Measurements from ENCODE around the gene TMEM163. TPM values are rescaled to one million over a fixed set of nuclear protein-coding genes. Genes with fewer than 3 reads are reported as not detected.
A peak's percentile ranks its signal among the peaks of the same experiment; 100 is the strongest.

Gene TMEM163
- total RNA-seq, 1 donor from 2014 or later = 0.95 TPM

DNA sequence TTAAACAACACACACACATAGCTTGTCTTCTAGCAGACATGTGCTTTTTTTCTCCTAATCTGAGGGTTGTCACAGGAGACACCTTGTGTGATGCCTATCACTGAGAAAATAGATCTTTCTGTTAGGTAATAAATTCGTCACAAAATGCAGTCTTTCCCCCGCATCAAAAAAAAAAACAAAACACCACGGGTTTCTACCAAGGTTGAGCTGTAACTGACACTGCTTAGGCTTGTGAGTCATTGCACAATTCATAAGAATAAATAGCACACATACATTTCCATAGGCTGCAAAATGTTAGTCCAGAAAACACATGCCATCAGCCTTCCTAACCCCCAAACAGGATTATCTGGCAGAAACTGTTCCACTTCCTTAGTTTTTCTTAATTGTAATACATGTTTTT, 6.5 kb downstream of the TMEM163 start:
- DNase-seq (ENCODE audit: low spot score) = no peak
- Mint-ChIP-seq H3K4me1 (peaks cover 12% of the 10 kb centered on the region), H3K27ac (no peak overlapping the region), H3K4me3 (no peak overlapping the region), H3K9me3 (no peaks in the 10 kb centered on the region), H3K36me3 (no peaks in the 10 kb centered on the region), H3K27me3 (ENCODE audit: insufficient read depth, low read depth) (peaks cover 23% of the 10 kb centered on the region)
- Histone ChIP-seq H3K9me3 (ENCODE audit: low read depth) (no peaks in the 10 kb centered on the region), H3K36me3 (no peaks in the 10 kb centered on the region), H3K9ac (no peak overlapping the region), H3K4me3 (no peak overlapping the region), H3K79me2 (ENCODE audit: low read depth) (no peaks in the 10 kb centered on the region), H3K4me2 (no peak overlapping the region), H3K27ac (no peak overlapping the region), H3K27me3 (peaks cover 35% of the 10 kb centered on the region), H3F3A (ENCODE audit: low read depth) (no peaks in the 10 kb centered on the region), H3K4me1 (peaks cover 1% of the 10 kb centered on the region), H2AFZ (replicated peaks) (no peak overlapping the region), H4K20me1 (ENCODE audit: low read depth) (peaks cover 7% of the 10 kb centered on the region)
- TF ChIP-seq EZH2 (IDR thresholded peaks at IDR 0.05) (no peak), EZH2phosphoT487 (IDR thresholded peaks at IDR 0.05) (no peak)
- TF ChIP-seq, protein P1, sequence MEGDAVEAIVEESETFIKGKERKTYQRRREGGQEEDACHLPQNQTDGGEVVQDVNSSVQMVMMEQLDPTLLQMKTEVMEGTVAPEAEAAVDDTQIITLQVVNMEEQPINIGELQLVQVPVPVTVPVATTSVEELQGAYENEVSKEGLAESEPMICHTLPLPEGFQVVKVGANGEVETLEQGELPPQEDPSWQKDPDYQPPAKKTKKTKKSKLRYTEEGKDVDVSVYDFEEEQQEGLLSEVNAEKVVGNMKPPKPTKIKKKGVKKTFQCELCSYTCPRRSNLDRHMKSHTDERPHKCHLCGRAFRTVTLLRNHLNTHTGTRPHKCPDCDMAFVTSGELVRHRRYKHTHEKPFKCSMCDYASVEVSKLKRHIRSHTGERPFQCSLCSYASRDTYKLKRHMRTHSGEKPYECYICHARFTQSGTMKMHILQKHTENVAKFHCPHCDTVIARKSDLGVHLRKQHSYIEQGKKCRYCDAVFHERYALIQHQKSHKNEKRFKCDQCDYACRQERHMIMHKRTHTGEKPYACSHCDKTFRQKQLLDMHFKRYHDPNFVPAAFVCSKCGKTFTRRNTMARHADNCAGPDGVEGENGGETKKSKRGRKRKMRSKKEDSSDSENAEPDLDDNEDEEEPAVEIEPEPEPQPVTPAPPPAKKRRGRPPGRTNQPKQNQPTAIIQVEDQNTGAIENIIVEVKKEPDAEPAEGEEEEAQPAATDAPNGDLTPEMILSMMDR (IDR thresholded peaks at IDR 0.05) = no peak

DNA sequence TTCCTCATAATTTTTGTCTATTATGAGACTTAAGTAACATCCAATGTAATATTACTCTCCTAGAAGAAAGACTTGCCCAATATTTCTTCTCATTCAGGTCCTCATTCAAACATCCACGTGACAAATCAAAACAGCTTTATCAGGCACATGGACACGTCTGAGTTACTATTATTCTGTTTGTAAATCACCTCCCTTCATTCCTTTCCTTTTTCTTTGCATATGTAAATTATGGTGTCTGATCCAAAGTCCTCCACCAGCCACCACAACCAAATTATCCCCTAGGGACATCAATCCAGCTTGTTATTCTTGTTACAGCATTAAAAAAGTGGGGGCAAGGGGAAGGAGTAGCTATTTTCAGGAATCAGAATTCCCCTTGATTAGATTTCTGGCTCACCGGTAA, 7.1 kb downstream of the TMEM163 start:
- Mint-ChIP-seq H3K9me3 (no peaks in the 10 kb centered on the region), H3K27me3 (ENCODE audit: insufficient read depth, low read depth) (peaks cover 17% of the 10 kb centered on the region), H3K4me1 (peaks cover 10% of the 10 kb centered on the region), H3K27ac (no peak overlapping the region), H3K4me3 (no peak overlapping the region), H3K36me3 (no peaks in the 10 kb centered on the region)
- Histone ChIP-seq H3K27ac (no peak overlapping the region), H3K4me3 (no peak overlapping the region), H3K27me3 (peaks cover 29% of the 10 kb centered on the region), H3K9ac (no peak overlapping the region), H2AFZ (replicated peaks) (no peak overlapping the region), H3K4me1 (no peaks in the 10 kb centered on the region), H3K9me3 (ENCODE audit: low read depth) (no peaks in the 10 kb centered on the region), H3K4me2 (no peak overlapping the region), H3F3A (ENCODE audit: low read depth) (no peaks in the 10 kb centered on the region), H4K20me1 (ENCODE audit: low read depth) (peaks cover 1% of the 10 kb centered on the region), H3K36me3 (no peaks in the 10 kb centered on the region), H3K79me2 (ENCODE audit: low read depth) (no peaks in the 10 kb centered on the region)
- DNase-seq (ENCODE audit: low spot score) = no peak
- no peak for TF ChIP-seq EZH2phosphoT487 (IDR thresholded peaks at IDR 0.05)

DNA sequence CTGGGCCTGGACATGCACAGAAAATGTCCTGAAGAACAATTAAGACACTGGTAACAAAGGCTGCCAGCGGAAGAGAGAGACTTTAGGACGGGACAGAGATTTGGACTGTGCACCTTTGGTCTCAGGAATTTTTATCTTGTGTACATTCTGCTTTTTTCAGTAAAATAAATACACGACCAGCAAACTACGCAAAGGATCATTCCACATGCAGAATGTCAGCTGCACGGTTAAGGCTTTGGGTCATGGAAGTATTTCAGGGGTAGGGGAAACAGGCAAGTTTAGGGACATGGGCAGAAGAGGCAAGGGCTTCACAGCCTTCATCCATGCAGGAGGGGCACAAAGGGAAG, 11.5 kb downstream of the TMEM163 start:
- Mint-ChIP-seq H3K9me3 (no peaks in the 10 kb centered on the region), H3K4me1 (peaks cover 16% of the 10 kb centered on the region), H3K27ac (peak overlapping the region; percentile 21), H3K36me3 (no peaks in the 10 kb centered on the region), H3K27me3 (ENCODE audit: insufficient read depth, low read depth) (peaks cover 4% of the 10 kb centered on the region), H3K4me3 (no peak overlapping the region)
- TF ChIP-seq EZH2 (IDR thresholded peaks at IDR 0.05) (no peak), EZH2phosphoT487 (IDR thresholded peaks at IDR 0.05) (no peak)
- TF ChIP-seq, protein P1 (IDR thresholded peaks at IDR 0.05) = no peak
- H2AFZ ChIP-seq (replicated peaks) = peak overlapping the region; percentile 82
- no peak overlapping the region for H3K27ac ChIP-seq
- no peaks in the 10 kb centered on the region for H3K27me3 ChIP-seq
- H3K9ac ChIP-seq = no peak overlapping the region
- H4K20me1 ChIP-seq (ENCODE audit: low read depth) = no peaks in the 10 kb centered on the region
- H3K9me3 ChIP-seq (ENCODE audit: low read depth) = no peaks in the 10 kb centered on the region
- H3K36me3 ChIP-seq = no peaks in the 10 kb centered on the region
- peaks cover 12% of the 10 kb centered on the region for H3K4me1 ChIP-seq
- H3F3A ChIP-seq (ENCODE audit: low read depth) = no peaks in the 10 kb centered on the region
- H3K4me2 ChIP-seq = no peak overlapping the region
- DNase-seq (ENCODE audit: low spot score) = no peak
- H3K4me3 ChIP-seq = no peak overlapping the region
- no peaks in the 10 kb centered on the region for H3K79me2 ChIP-seq (ENCODE audit: low read depth)

DNA sequence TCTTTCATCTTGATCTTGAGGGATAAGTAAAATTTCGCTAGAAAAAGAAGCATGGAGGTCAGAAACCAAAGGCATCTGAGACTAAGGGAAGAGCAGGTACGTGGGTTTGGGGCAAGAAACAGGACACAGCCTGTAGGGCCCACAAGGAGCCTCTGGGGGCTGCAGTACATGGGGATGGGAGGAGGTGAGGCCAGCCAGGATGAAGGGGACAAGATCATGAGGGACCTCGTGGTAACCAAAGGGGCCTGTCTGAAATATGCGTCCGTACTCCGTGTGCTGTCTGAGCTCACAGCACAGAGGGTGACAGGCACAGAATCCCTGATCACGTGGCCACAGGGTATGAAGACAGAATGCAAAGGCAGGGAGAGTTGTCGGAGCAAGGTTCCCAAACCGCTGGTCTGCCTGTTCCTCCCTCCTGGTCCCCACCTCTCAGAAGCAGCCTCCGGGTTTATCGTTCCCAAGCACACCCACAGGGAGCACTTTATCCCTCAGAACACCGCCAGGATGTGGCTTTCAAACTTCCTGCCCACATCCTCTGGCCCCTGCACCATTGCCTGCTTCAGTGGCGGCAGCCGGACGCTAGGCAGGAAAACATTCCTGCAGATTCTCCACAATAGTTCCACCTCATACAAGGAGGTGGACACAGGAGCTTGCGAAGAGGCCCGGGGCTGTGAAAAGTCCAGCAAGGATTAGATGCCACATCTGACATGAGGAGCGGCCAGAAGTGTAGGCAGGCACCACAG, 12.0 kb downstream of the TMEM163 start:
- H2AFZ ChIP-seq (replicated peaks) = peak overlapping the region; percentile 82
- DNase-seq (ENCODE audit: low spot score) = no peak

More for the DNA sequence above, 12.0 kb downstream of the TMEM163 start:
- no peak overlapping the region for H3K9ac ChIP-seq
- no peaks in the 10 kb centered on the region for H3K27me3 ChIP-seq
- no peaks in the 10 kb centered on the region for H3K9me3 ChIP-seq (ENCODE audit: low read depth)
- no peaks in the 10 kb centered on the region for H3K79me2 ChIP-seq (ENCODE audit: low read depth)
- no peaks in the 10 kb centered on the region for H3F3A ChIP-seq (ENCODE audit: low read depth)
- Mint-ChIP-seq H3K27me3 (ENCODE audit: insufficient read depth, low read depth) (peaks cover 4% of the 10 kb centered on the region), H3K4me1 (peaks cover 12% of the 10 kb centered on the region), H3K9me3 (no peaks in the 10 kb centered on the region), H3K36me3 (no peaks in the 10 kb centered on the region), H3K4me3 (no peak overlapping the region), H3K27ac (peak overlapping the region; percentile 2)
- peak overlapping the region; percentile 37 for H3K4me2 ChIP-seq
- TF ChIP-seq, protein P1 (IDR thresholded peaks at IDR 0.05) = no peak
- no peak for TF ChIP-seq EZH2phosphoT487 (IDR thresholded peaks at IDR 0.05)
- TF ChIP-seq EZH2 (IDR thresholded peaks at IDR 0.05) = no peak
- H3K27ac ChIP-seq = no peak overlapping the region
- H3K4me1 ChIP-seq = peaks cover 12% of the 10 kb centered on the region
- H3K4me3 ChIP-seq = no peak overlapping the region
- no peaks in the 10 kb centered on the region for H3K36me3 ChIP-seq
- H4K20me1 ChIP-seq (ENCODE audit: low read depth) = no peaks in the 10 kb centered on the region

All from neural progenitor cell (in vitro differentiated cells).